CD4-positive, alpha-beta T cell treated with Interleukin-4 for 1 hour (primary cell): Measurements from ENCODE around the gene FADS1.

Experiments
- DNase-seq, 2 donors: peaks; one replicate each; pipeline ENCODE4 v3.0.0-alpha.2; 2020 to 2022

FADS1 gene

DNA sequence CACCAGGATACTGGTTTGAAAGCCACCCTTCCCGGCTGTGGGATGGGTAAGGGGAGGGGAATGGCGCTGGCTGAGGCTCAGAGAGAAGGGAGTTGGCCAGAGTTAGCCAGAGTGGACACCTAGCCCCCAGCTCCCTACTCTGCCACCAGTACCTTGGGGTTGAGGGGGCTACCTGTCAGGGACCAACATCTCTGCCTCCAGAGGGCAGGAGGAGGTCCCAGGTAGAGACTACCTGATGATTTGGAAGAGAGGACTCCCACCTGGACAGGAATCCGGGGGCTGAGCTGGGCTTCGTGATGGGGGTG, 60.7 kb downstream of the FADS1 start:
- no peak for DNase-seq

DNA sequence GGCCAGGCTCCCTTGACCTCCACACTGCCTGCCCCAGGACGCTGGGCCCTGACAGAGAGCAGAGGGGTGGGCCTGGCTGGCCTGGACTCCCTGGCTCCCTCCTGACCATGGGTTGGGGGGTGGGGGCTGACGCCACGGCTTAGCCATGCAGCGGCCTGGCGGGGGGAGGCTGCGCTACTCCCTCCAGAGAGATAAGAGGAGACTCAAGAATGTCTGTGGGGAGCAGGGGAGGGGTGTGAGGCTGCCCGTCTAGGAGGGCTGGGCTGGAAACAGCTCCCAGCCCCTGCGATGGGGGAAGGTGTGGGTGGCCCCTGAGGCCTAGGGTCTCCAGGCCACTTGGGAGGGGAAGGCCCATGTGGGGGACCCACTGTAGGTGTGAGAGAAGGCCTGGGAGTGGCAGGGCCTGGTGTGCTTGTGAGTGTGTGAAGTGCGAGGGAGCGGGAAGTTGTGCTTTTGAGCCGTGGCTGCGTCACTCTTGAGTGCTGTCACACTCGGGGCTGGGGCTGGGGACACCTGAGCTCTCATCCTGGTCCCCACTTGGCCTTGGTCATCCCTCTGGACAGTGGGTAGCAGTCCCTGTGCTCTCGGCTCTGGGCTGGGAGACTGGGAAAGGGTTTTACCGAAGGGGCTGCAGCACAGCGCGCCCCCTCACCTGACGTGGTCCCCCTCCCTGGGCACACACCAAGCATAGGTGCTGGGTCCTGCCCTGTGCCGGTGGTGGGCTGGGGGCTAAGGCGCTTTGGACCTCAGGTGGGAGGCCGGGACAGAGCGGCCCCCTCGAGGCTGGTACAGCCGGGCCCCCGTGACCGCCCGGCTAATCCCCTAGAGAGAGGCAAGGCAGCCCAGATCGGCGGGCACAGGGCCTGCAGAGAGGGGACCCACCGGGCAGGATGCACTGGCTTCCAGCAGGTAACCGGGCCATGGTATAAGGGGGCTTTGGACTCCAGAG, 62.0 kb downstream of the FADS1 start:
- no peak for DNase-seq

DNA sequence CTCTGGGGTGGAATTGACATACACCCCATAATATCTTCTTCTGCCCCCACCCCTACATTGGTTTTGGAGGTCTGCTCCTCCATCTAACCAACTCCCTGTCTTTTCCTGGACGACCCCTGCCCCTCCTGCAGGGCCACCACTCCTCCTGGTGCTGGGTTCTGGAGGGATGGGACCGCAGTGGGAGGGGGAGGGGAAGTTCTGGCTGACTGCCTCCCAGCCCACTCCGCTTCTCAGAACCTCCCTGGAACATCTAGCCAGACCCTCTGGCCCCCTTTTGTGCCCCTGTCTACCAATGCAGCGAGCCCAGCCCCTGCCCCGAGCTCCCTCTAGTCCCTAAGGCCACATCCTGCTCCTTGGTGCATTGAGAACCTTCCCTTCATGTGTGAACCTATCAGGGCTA, 63.1 kb downstream of the FADS1 start:
- DNase-seq, result no peak

DNA sequence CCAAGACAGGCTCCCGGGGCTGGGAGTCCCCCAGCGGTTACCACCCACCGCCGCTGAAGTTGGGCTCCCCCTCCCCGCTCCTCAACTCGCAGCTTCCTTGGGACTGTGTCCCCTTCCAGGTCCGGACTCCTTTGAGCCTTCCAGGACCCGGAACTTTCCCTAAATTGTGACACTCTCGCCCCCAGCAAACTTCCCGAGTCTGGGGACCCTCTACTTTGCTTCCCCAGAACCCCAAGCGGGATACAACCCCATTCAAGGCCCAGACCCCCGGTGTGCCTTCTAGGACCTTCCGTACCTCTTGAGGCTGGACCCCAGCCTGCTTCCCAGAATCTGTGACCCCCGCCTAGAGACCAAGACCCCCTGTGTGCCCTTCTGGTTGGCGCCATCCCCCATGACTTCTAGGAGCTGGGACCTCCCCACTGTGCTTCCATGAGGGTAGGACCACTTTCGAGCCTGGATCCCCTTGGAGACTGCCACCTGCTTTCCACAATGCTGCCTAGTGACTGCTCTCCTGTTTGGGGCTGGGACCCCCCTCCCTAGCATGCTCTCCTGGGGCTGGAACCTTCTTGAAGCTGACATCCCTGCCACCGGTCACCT, 63.8 kb downstream of the FADS1 start:
- DNase-seq, result no peak

DNA sequence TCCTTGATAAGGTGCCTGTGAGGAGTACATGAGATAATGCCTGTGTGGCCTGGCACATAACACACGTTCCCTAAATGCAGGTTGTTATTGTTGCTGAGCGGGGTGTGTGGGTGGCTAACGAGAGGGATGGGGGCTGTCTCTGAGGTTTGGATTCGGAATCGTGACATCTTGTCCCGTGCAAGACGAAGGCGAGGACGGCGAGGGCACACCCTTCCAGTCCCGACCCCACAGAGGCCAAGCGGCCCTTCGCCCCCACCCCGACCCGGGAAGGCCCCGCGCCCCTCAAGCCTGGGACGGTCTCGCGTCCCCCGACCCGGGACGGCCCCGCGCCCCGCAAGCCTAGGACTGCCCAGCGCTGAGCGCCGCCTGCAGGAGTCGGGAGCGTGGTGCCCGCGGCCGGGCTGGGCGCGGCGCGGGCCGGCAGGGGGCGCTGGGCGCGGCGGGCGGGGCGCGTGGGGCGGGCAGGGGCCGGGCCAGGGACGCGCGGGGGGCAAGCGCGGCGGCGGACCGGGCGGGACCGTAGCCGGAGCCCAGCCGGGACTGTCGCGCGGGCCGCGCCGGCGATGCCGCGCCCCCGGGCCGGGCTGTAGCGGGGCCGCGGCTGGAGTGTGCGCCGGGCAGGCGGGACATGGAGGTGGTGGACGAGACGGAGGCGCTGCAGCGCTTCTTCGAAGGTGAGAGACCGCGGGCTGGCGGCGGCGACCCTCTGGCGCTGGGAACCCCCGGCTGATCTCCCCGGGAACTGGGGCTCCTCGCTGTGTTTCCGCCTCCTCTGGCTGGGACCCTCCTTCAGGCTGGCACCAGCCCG, 64.5 kb downstream of the FADS1 start, which contains the start of gene MYRF:
TSS of gene MYRF (plus strand) at position 520 of the 808 bp plus-strand sequence. CDS start at position 629, 109 bp downstream.
- peak; percentile 40 to 53 for DNase-seq

DNA sequence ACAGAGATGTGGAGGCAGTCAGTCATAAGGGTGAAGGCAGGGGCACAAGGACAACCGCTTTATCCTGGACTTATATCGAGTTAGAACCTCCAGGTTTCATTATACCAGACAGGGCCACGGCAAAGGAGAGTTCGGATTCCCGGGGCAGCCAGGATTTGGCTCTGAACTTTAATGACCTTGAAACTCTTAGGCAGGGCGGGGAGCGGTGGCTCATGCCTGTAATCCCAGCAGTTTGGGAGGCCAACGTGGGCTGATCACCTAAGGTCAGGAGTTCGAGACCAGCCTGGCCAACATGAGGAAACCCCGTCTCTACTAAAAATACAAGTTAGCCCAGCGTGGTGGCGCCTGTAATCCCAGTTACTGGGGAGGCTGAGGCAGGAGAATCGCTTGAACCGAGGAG, 65.4 kb downstream of the FADS1 start:
- DNase-seq, result no peak

DNA sequence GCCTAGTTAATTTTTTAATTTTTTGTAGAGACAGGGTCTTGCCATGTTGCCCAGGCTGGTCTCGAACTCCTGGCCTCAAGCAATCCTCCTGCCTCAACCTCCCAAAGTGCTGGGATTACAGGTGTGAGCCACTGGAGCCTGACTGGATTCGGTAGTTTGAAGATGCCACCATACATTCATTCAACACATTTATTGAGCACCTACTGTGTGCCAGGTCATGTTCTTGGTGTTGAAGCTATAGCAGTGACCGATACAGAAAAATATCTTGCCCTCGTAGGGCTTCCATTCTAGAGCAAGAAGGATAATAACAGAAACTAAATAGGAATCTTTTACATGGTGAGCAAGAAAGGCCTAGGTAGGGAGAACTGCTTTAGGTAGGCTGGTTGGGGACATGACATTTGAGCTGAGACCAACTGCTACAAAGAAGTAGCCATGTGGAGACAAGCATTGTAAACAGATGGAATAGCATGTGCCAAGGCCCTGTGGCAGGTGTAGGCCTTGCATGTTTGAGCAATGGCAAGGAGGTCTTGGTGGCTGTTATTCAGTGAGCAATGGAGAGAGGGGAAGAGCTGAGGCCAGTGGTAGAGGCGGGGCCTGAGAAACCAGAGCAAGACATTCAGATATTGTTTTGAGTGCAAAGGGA, 66.1 kb downstream of the FADS1 start:
- DNase-seq, result no peak
